HTR-8/SVneo (cell line): ENCODE data around the gene ENC1.

Source experiments
- DNase-seq: peaks from one replicate; pipeline ENCODE4 v3.0.0; 2011; ENCODE audit warnings: low spot score, mixed read lengths; ENCODE audit not compliant: insufficient read length
- FAIRE-seq: peaks from 2 replicates; lab custom pipeline; 2011; peaks lifted over from hg19 to GRCh38; lab: Jason Lieb, UNC

The ENC1 gene

GRCh38 chr5:74580729-74581109 is 59.8 kb downstream of the ENC1 start:
- DNase-seq (no peak), FAIRE-seq (no peak)

GRCh38 chr5:74579215-74579614 is 61.3 kb downstream of the ENC1 start:
- DNase-seq (no peak), FAIRE-seq (no peak)

GRCh38 chr5:74578356-74579044 is 62.0 kb downstream of the ENC1 start:
- FAIRE-seq: no peak

More at GRCh38 chr5:74578356-74579044, 62.0 kb downstream of the ENC1 start:
- no peak for DNase-seq
